H1 (cell line): ENCODE results near the gene NCF2. TPM values are rescaled to one million over a fixed set of nuclear protein-coding genes. Genes with fewer than 3 reads are reported as not detected.

Experiments used
- CTCF ChIA-PET: fragments of 300-600 bp; sonication (Branson Sonifier 250); formaldehyde crosslinking; loops from one replicate; lab custom pipeline; 2021; ENCODE audit not compliant: partially characterized antibody; lab: Charles Lee
- POLR2A ChIA-PET: fragments of 300-600 bp; sonication (Branson Sonifier 250); formaldehyde crosslinking; loops from one replicate; lab custom pipeline; 2021; ENCODE audit warnings: inconsistent platforms; ENCODE audit not compliant: partially characterized antibody; lab: Charles Lee
- DNase-seq, 2 experiments: peaks; one replicate each; pipeline versions ENCODE4 v3.0.0 to v3.0.0-alpha.2; 2010 to 2022; ENCODE audit warnings: low spot score in 2 of 2, low read depth in 1 of 2, mixed read lengths in 1 of 2
- FAIRE-seq: peaks from 2 replicates; lab custom pipeline; 2011; peaks lifted over from hg19 to GRCh38; lab: Jason Lieb, UNC
- H2AFZ ChIP-seq: 2 replicates; pipeline ENCODE4 v1.8.1; 2012; ENCODE audit warnings: low read length, inconsistent platforms
- H2AK5ac ChIP-seq: 2 replicates; pipeline ENCODE4 v1.6.1; 2013; ENCODE audit warnings: low read depth, low read length
- H2BK120ac ChIP-seq: replicated peaks from 2 replicates; pipeline ENCODE3; 2013; ENCODE audit warnings: low read depth, low read length, inconsistent platforms
- H2BK12ac ChIP-seq: 2 replicates; pipeline ENCODE4 v1.6.1; 2013; ENCODE audit warnings: low read depth, low read length
- H2BK15ac ChIP-seq: 2 replicates; pipeline ENCODE4 v1.6.1; 2013; ENCODE audit warnings: low read length
- H2BK20ac ChIP-seq: 2 replicates; pipeline ENCODE4 v1.6.1; 2013; ENCODE audit warnings: low read length
- H2BK5ac ChIP-seq: 2 replicates; pipeline ENCODE4 v1.6.1; 2013; ENCODE audit warnings: low read depth, low read length
- H3K14ac ChIP-seq: 2 replicates; pipeline ENCODE4 v1.6.1; 2013; ENCODE audit warnings: inconsistent platforms; ENCODE audit not compliant: insufficient read length
- H3K18ac ChIP-seq: 2 replicates; pipeline ENCODE4 v1.6.1; 2013; ENCODE audit warnings: low read length; ENCODE audit errors: extremely low read depth
- H3K23ac ChIP-seq: 2 replicates; pipeline ENCODE4 v1.6.1; 2013; ENCODE audit warnings: inconsistent platforms; ENCODE audit not compliant: insufficient read length
- H3K23me2 ChIP-seq: 2 replicates; pipeline ENCODE4 v1.6.1; 2013; ENCODE audit warnings: low read depth, low read length
- H3K27ac ChIP-seq: 2 replicates; pipeline ENCODE4 v1.6.1; 2011; ENCODE audit warnings: low read depth, low read length, inconsistent platforms
- H3K27me3 ChIP-seq, 4 experiments: replicated peaks in 1 of 4; 1 replicate in 1 of 4; 2 replicates in 3 of 4; pipeline versions ENCODE4 v1.6.1 to v1.8.1; 2011 to 2013; ENCODE audit warnings: low read length in 3 of 4, mild to moderate bottlenecking in 3 of 4, inconsistent platforms in 2 of 4, mixed read lengths in 2 of 4, moderate library complexity in 1 of 4; ENCODE audit not compliant: control insufficient read depth in 3 of 4, insufficient read depth in 3 of 4; ENCODE audit errors: extremely low read depth in 1 of 4
- H3K36me3 ChIP-seq, 4 experiments: 2 replicates each; pipeline versions ENCODE4 v1.6.1 to v1.8.1; 2011 to 2013; ENCODE audit warnings: mild to moderate bottlenecking in 4 of 4, low read length in 3 of 4, moderate library complexity in 2 of 4, control low read depth in 1 of 4, inconsistent platforms in 1 of 4; ENCODE audit not compliant: insufficient read depth in 4 of 4, control insufficient read depth in 2 of 4
- H3K4ac ChIP-seq: replicated peaks from 2 replicates; pipeline ENCODE3; 2013; ENCODE audit warnings: low read length, low read depth, mixed read lengths, inconsistent platforms; ENCODE audit not compliant: insufficient read length
- H3K4me1 ChIP-seq, 4 experiments: replicated peaks in 1 of 4; 1 replicate in 1 of 4; 2 replicates in 3 of 4; pipeline versions ENCODE4 v1.6.1 to v1.8.1; 2011 to 2013; ENCODE audit warnings: low read length in 3 of 4, inconsistent platforms in 2 of 4, mixed read lengths in 1 of 4; ENCODE audit not compliant: insufficient read depth in 4 of 4, control insufficient read depth in 3 of 4
- H3K4me2 ChIP-seq, 2 experiments: 2 replicates each; pipeline versions ENCODE4 v1.6.1 to v1.8.1; 2011 to 2013; ENCODE audit warnings: low read depth in 2 of 2, low read length in 2 of 2, control low read depth in 1 of 2, inconsistent platforms in 1 of 2, mild to moderate bottlenecking in 1 of 2; ENCODE audit not compliant: insufficient read depth in 1 of 2
- H3K4me3 ChIP-seq, 4 experiments: fragments of 200-600, 300-600 bp in 1 of 4; sonication (generic), shearing (Covaris generic), sonication (Bioruptor Twin) in 1 of 4; 2 replicates each; pipeline versions ENCODE4 v1.5.1 to v1.8.1; 2011 to 2016; ENCODE audit warnings: low read length in 4 of 4, low read depth in 3 of 4, control low read depth in 2 of 4, inconsistent platforms in 2 of 4, mild to moderate bottlenecking in 2 of 4, mixed read lengths in 1 of 4, moderate library complexity in 1 of 4; ENCODE audit not compliant: insufficient read depth in 2 of 4; ENCODE audit errors: extremely low read depth in 1 of 4
- H3K56ac ChIP-seq: replicated peaks from 2 replicates; pipeline ENCODE3; 2013; ENCODE audit warnings: low read depth, mild to moderate bottlenecking, mixed read lengths, low read length, inconsistent platforms; ENCODE audit not compliant: insufficient read length
- H3K79me1 ChIP-seq: 2 replicates; pipeline ENCODE4 v1.6.1; 2013; ENCODE audit warnings: low read depth, low read length, control low read depth
- H3K79me2 ChIP-seq, 2 experiments: 2 replicates each; pipeline versions ENCODE4 v1.6.1 to v1.8.1; 2012 to 2013; ENCODE audit warnings: low read length in 2 of 2, mild to moderate bottlenecking in 2 of 2, inconsistent platforms in 1 of 2; ENCODE audit not compliant: insufficient read depth in 2 of 2, control insufficient read depth in 1 of 2
- H3K9ac ChIP-seq, 4 experiments: replicated peaks in 1 of 4; 1 replicate in 1 of 4; 2 replicates in 3 of 4; pipeline versions ENCODE4 v1.6.1 to v1.8.1; 2011 to 2013; ENCODE audit warnings: low read depth in 3 of 4, low read length in 3 of 4, control low read depth in 2 of 4, mild to moderate bottlenecking in 2 of 4, moderate library complexity in 2 of 4, inconsistent platforms in 1 of 4; ENCODE audit errors: extremely low read depth in 1 of 4
- H3K9me3 ChIP-seq, 2 experiments: 2 replicates each; pipeline versions ENCODE4 v1.6.1 to v1.8.1; 2012 to 2013; ENCODE audit warnings: mild to moderate bottlenecking in 2 of 2, moderate library complexity in 2 of 2, control low read depth in 1 of 2, inconsistent platforms in 1 of 2, low read depth in 1 of 2, low read length in 1 of 2, mixed read lengths in 1 of 2; ENCODE audit not compliant: insufficient read depth in 2 of 2
- H4K20me1 ChIP-seq, 2 experiments: replicated peaks in 1 of 2; 2 replicates each; pipeline versions ENCODE3 to v1.8.1; 2011 to 2013; ENCODE audit warnings: inconsistent platforms in 2 of 2, low read length in 2 of 2, mild to moderate bottlenecking in 1 of 2; ENCODE audit not compliant: insufficient read depth in 2 of 2, control insufficient read depth in 1 of 2
- H4K5ac ChIP-seq: 2 replicates; pipeline ENCODE4 v1.6.1; 2013; ENCODE audit warnings: low read length, low read depth, mixed read lengths, inconsistent platforms; ENCODE audit not compliant: insufficient read length
- H4K8ac ChIP-seq: 2 replicates; pipeline ENCODE4 v1.8.0; 2013; ENCODE audit warnings: mild to moderate bottlenecking, moderate library complexity, low read length, inconsistent platforms; ENCODE audit not compliant: insufficient read depth; ENCODE audit errors: extremely low read depth
- H4K91ac ChIP-seq: replicated peaks from 2 replicates; pipeline ENCODE3; 2013; ENCODE audit warnings: low read length, mixed read lengths, inconsistent platforms; ENCODE audit not compliant: insufficient read length
- ATF2 ChIP-seq: IDR thresholded peaks from 2 replicates; pipeline ENCODE4 v1.6.1; 2012; ENCODE audit warnings: low read length, inconsistent platforms
- BCL11A ChIP-seq, 2 experiments: IDR thresholded peaks; one replicate each; pipeline ENCODE4 v1.6.1; 2011; ENCODE audit warnings: low read depth in 2 of 2, low read length in 2 of 2, mild to moderate bottlenecking in 2 of 2
- CBX8 ChIP-seq: fragments of 300-800, 300-1000 bp; sonication (generic); IDR thresholded peaks from 2 replicates; pipeline ENCODE4 v1.7.1; 2016; ENCODE audit warnings: low read depth, low read length, borderline replicate concordance
- EZH2 ChIP-seq: fragments of 200-600 bp; sonication (generic); IDR thresholded peaks from 2 replicates; pipeline ENCODE4 v1.7.1; 2012; ENCODE audit warnings: low read depth, mild to moderate bottlenecking, moderate library complexity, low read length, inconsistent platforms; ENCODE audit not compliant: severe bottlenecking
- GTF2F1 ChIP-seq: IDR thresholded peaks from 2 replicates; pipeline ENCODE4 v1.6.1; 2012; ENCODE audit warnings: low read depth, low read length, improper control_type of control experiment, borderline replicate concordance
- KDM4A ChIP-seq: IDR thresholded peaks from one replicate; pipeline ENCODE4 v1.7.1; 2012; ENCODE audit warnings: low read depth, mild to moderate bottlenecking, moderate library complexity, low read length, inconsistent platforms; ENCODE audit not compliant: severe bottlenecking
- TAF1 ChIP-seq: IDR thresholded peaks from 2 replicates; pipeline ENCODE4 v1.6.1; 2011; ENCODE audit warnings: mild to moderate bottlenecking, low read depth, low read length
- USF2 ChIP-seq: IDR thresholded peaks from 2 replicates; pipeline ENCODE4 v1.6.1; 2011; ENCODE audit warnings: low read length, improper control_type of control experiment
- WGBS, 2 experiments: shearing (Covaris generic) in 1 of 2; methylation state at CpG; one replicate each; pipeline versions ENCODE4 v1.1.6 to v1.1.7; 2013 to 2015; ENCODE audit warnings: low lambda C conversion rate in 2 of 2, mixed read lengths in 2 of 2, inconsistent platforms in 1 of 2, low coverage in 1 of 2, missing lambda C conversion rate in 1 of 2; ENCODE audit not compliant: insufficient replicate concordance in 2 of 2, insufficient coverage in 1 of 2, insufficient read length in 1 of 2; ENCODE audit errors: extremely low coverage in 1 of 2, missing lambda C conversion rate in 1 of 2; 5-methylcytosine and 5-hydroxymethylcytosine counted together
- polyA plus RNA-seq, 7 experiments: library from polyadenylated mRNA; depleted of rRNA in 3 of 7; stranded (reverse) in 5 of 7; unstranded in 2 of 7; fragments of >200 nt in 5 of 7; fragments of 200-250 nt in 2 of 7; gene quantifications; 1 replicate in 5 of 7; 2 replicates in 1 of 7; 4 replicates in 1 of 7; pipeline versions ENCODE4 v1.2.1 to v1.2.3, GENCODE V29; 2011 to 2013; ENCODE audit warnings: missing spikeins in 2 of 7, mixed read lengths in 2 of 7
- total RNA-seq: library from RNA; stranded (reverse); fragmentation: NEBNext Ultra II Directional; extraction: Animal tissue kit (Norgen Biotek cat#: 25700); gene quantifications from 2 replicates; pipeline ENCODE4 v1.2.1, GENCODE V29; 2021

NCF2 gene
- total and polyA plus RNA-seq, 2 of the 8 experiments (the other 6 are each of a cell fraction or from before 2014, with no cell fraction given): not detected

GRCh38 chr1:183586455-183586854 is 3.8 kb downstream of the NCF2 start:
- H2AK5ac ChIP-seq: no peak overlapping the region
- no peak overlapping the region for H3K4ac ChIP-seq
- no peak overlapping the region for H2BK20ac ChIP-seq
- H2AFZ ChIP-seq: no peak overlapping the region
- H3K23me2 ChIP-seq: no peaks in the 10 kb centered on the region
- ChIA-PET POLR2A (interaction anchor here (1.1 kb wide), 1 partner anchor 8 kb away, joined by 3 read pairs; no protein-coding TSS in a partner anchor), CTCF (interaction anchor here (1.0 to 2.1 kb wide), 2 partner anchors 9 to 36 kb away, joined by 3 to 6 read pairs; no protein-coding TSS in a partner anchor)
- H4K91ac ChIP-seq: no peak overlapping the region
- 0 out of 2 replicates have a peak overlapping the region, but pooled peaks have one; percentile 24 for H3K18ac ChIP-seq
- no peak overlapping the region for H3K14ac ChIP-seq
- no peaks in the 10 kb centered on the region for H4K20me1 ChIP-seq
- no peak overlapping the region for H4K8ac ChIP-seq
- WGBS, 2 experiments: 93% methylated on average over 1 of the region's 1 CpG; no CpG with 5 or more reads in 1 of the 2 experiments
- H3K79me2 ChIP-seq: no peaks in the 10 kb centered on the region
- no peak overlapping the region for H3K27ac ChIP-seq
- H3K4me1 ChIP-seq: peaks cover 0 to 10% (median 6%) of the 10 kb centered on the region in 4 experiments; a peak in 5 of 7 replicates
- H2BK12ac ChIP-seq: peak overlapping the region; percentile 62; the same call in 1 of the 2 replicates
- no peak overlapping the region for H3K4me2 ChIP-seq
- no peaks in the 10 kb centered on the region for H3K9me3 ChIP-seq
- no peak overlapping the region for H4K5ac ChIP-seq
- H3K9ac ChIP-seq: no peak overlapping the region
- no peaks in the 10 kb centered on the region for H3K27me3 ChIP-seq
- no peaks in the 10 kb centered on the region for H3K79me1 ChIP-seq
- no peak overlapping the region for H3K4me3 ChIP-seq
- H3K56ac ChIP-seq: no peak overlapping the region
- peak overlapping the region; percentile 75 for H2BK120ac ChIP-seq
- H3K36me3 ChIP-seq: no peaks in the 10 kb centered on the region
- H3K23ac ChIP-seq: no peak overlapping the region
- 0 out of 2 replicates have a peak overlapping the region, but pooled peaks have one; percentile 23 for H2BK5ac ChIP-seq
- FAIRE-seq (no peak), DNase-seq (no peak)
- no peak overlapping the region for H2BK15ac ChIP-seq
- TF ChIP-seq KDM4A (no peak), CBX8 (no peak), TAF1 (no peak), GTF2F1 (no peak), ATF2 (no peak), EZH2 (no peak), USF2 (no peak), BCL11A (IDR thresholded peaks at IDR 0.05; ENCODE audit: low read depth in 2 of 2, low read length in 2 of 2) (no peak)
